Stimulated activated CD4-positive, alpha-beta T cell treated with anti-CD3 and anti-CD28 coated beads, Interleukin-1b, Interleukin-23, amount 100 ng/mL, for 48 hours (primary cell): ENCODE data around the gene ACP3.

Experiments
- DNase-seq: peaks from one replicate; pipeline ENCODE4 v3.0.0-alpha.2; 2020

Gene ACP3

GRCh38 chr3:132321304-132321703 is 4.1 kb downstream of the ACP3 start:
- DNase-seq = no peak

- no peak for DNase-seq
Measured at GRCh38 chr3:132325103-132325606, 7.9 kb downstream of the ACP3 start.

GRCh38 chr3:132325634-132326033 is 8.4 kb downstream of the ACP3 start:
- no peak for DNase-seq

- DNase-seq = no peak
Measured at GRCh38 chr3:132326251-132326650, 9.0 kb downstream of the ACP3 start.

- no peak for DNase-seq
Measured at GRCh38 chr3:132332082-132332481, 14.9 kb downstream of the ACP3 start.

- DNase-seq = no peak
Measured at GRCh38 chr3:132332508-132332907, 15.3 kb downstream of the ACP3 start.

GRCh38 chr3:132341746-132342145 is 24.5 kb downstream of the ACP3 start:
- no peak for DNase-seq

- DNase-seq = no peak
Measured at GRCh38 chr3:132342183-132342582, 25.0 kb downstream of the ACP3 start.

GRCh38 chr3:132342610-132343009 is 25.4 kb downstream of the ACP3 start:
- no peak for DNase-seq

- DNase-seq = no peak
Measured at GRCh38 chr3:132343018-132343612, 25.9 kb downstream of the ACP3 start.

- DNase-seq = no peak
Measured at GRCh38 chr3:132344666-132345280, 27.6 kb downstream of the ACP3 start.

- no peak for DNase-seq
Measured at GRCh38 chr3:132346841-132347736, 29.9 kb downstream of the ACP3 start.

GRCh38 chr3:132347811-132348210 is 30.6 kb downstream of the ACP3 start:
- no peak for DNase-seq

- DNase-seq = no peak
Measured at GRCh38 chr3:132348531-132348930, 31.3 kb downstream of the ACP3 start.

- no peak for DNase-seq
Measured at GRCh38 chr3:132350814-132351213, 33.6 kb downstream of the ACP3 start.

GRCh38 chr3:132351222-132351806 is 34.1 kb downstream of the ACP3 start:
- no peak for DNase-seq

GRCh38 chr3:132352556-132353143 is 35.4 kb downstream of the ACP3 start:
- peak; percentile 63 for DNase-seq

- DNase-seq = no peak
Measured at GRCh38 chr3:132354916-132355702, 37.9 kb downstream of the ACP3 start.

GRCh38 chr3:132356568-132356967 is 39.4 kb downstream of the ACP3 start:
- DNase-seq = no peak

GRCh38 chr3:132360717-132361116 is 43.5 kb downstream of the ACP3 start:
- DNase-seq = no peak

GRCh38 chr3:132362329-132362728 is 45.1 kb downstream of the ACP3 start:
- DNase-seq = no peak

GRCh38 chr3:132368515-132368914 is 51.3 kb downstream of the ACP3 start:
- DNase-seq = no peak
